ENCODE results near the gene OTOF.

- TF ChIP-seq CTCF (IDR thresholded peaks at IDR 0.05) (no peak), POLR2A (IDR thresholded peaks at IDR 0.05) (no peak)
Observed at GRCh38 chr2:26483516-26483915, 5.6 kb upstream of the OTOF start.

Data from body of pancreas (tissue), 4 donors.